Colonic mucosa (tissue), 4 donors: ENCODE data around the gene PRICKLE1. TPM values are rescaled to one million over a fixed set of nuclear protein-coding genes. Genes with fewer than 3 reads are reported as not detected.

Experiments
- DNase-seq: peaks from one replicate; pipeline ENCODE4 v3.0.0-alpha.2; 2020
- H3K27ac ChIP-seq: fragments of 200-600 bp; one replicate; pipeline ENCODE4 v1.8.0; 2021
- H3K27me3 ChIP-seq: fragments of 200-600 bp; one replicate; pipeline ENCODE4 v1.8.0; 2021
- H3K36me3 ChIP-seq: fragments of 200-600 bp; one replicate; pipeline ENCODE4 v1.8.0; 2021
- H3K4me1 ChIP-seq: fragments of 200-600 bp; one replicate; pipeline ENCODE4 v1.8.0; 2021; ENCODE audit warnings: mild to moderate bottlenecking
- H3K4me3 ChIP-seq: fragments of 200-600 bp; one replicate; pipeline ENCODE4 v1.8.0; 2021
- H3K9ac ChIP-seq, 2 donors: one replicate each; pipeline ENCODE4 v1.7.0; 2013; ENCODE audit warnings: control low read depth in 2 of 2, low read depth in 2 of 2, low read length in 2 of 2
- H3K9me3 ChIP-seq: fragments of 200-600 bp; one replicate; pipeline ENCODE4 v1.8.0; 2021
- CTCF ChIP-seq: fragments of 200-600 bp; IDR thresholded peaks from one replicate; pipeline ENCODE4 v1.8.0; 2022; ENCODE audit warnings: antibody characterized with exemption, mild to moderate bottlenecking
- intact Hi-C: fragments of 100-400 bp; cut with DNase I; formaldehyde crosslinking; loops from one replicate; pipeline ENCODE4 v1.14.1; 2022
- total RNA-seq, 2 donors: library from RNA; stranded (reverse); fragmentation: NEBNext Ultra II Directional in 1 of 2; extraction: Animal tissue kit (Norgen Biotek cat#: 25700) in 1 of 2; gene quantifications; one replicate each; pipeline ENCODE4 v1.2.1, GENCODE V29; 2021
- donor health status: healthy.
- donor health status: DM: no; HTN: no; CAD: no.
- donor health status: DM: no; HTN: no; CAD: no.

PRICKLE1 gene
- total RNA-seq, 2 donors from 2014 or later, result 1.1 to 2.9 TPM

GRCh38 chr12:42516573-42516972, 73.0 kb downstream of the PRICKLE1 start:
- intact Hi-C loops, result no loop called here
- H3K9ac ChIP-seq, result no peak overlapping the region

GRCh38 chr12:42511656-42512055, 77.9 kb downstream of the PRICKLE1 start:
- Histone ChIP-seq H3K4me3 (no peak overlapping the region), H3K27ac (no peak overlapping the region), H3K9ac (no peak overlapping the region), H3K9me3 (no peaks in the 10 kb centered on the region), H3K36me3 (no peaks in the 10 kb centered on the region), H3K27me3 (no peaks in the 10 kb centered on the region), H3K4me1 (no peaks in the 10 kb centered on the region)
- DNase-seq, result no peak
- intact Hi-C loops, result no loop called here
- no peak for TF ChIP-seq CTCF

More at GRCh38 chr12:42516573-42516972, 73.0 kb downstream of the PRICKLE1 start:
- no peak for TF ChIP-seq CTCF
- Histone ChIP-seq H3K27me3 (no peaks in the 10 kb centered on the region), H3K27ac (no peak overlapping the region), H3K36me3 (no peaks in the 10 kb centered on the region), H3K9me3 (no peaks in the 10 kb centered on the region), H3K4me3 (no peak overlapping the region), H3K4me1 (no peaks in the 10 kb centered on the region)
- no peak for DNase-seq

- intact Hi-C loops, result no loop called here
- TF ChIP-seq CTCF, result no peak
- no peak overlapping the region for H3K4me3 ChIP-seq
These were observed 78.7 kb downstream of the PRICKLE1 start for GRCh38 chr12:42510823-42511222.

GRCh38 chr12:42508913-42509460, 80.6 kb downstream of the PRICKLE1 start:
- DNase-seq, result no peak
- intact Hi-C loops, result no loop called here
- Histone ChIP-seq H3K36me3 (no peaks in the 10 kb centered on the region), H3K9ac (no peak overlapping the region), H3K27ac (no peak overlapping the region), H3K4me3 (no peak overlapping the region), H3K9me3 (no peaks in the 10 kb centered on the region), H3K4me1 (no peaks in the 10 kb centered on the region), H3K27me3 (no peaks in the 10 kb centered on the region)
- TF ChIP-seq CTCF, result no peak

More at GRCh38 chr12:42510823-42511222, 78.7 kb downstream of the PRICKLE1 start:
- DNase-seq, result no peak
- no peaks in the 10 kb centered on the region for H3K9me3 ChIP-seq
- no peaks in the 10 kb centered on the region for H3K36me3 ChIP-seq
- no peak overlapping the region for H3K27ac ChIP-seq
- H3K4me1 ChIP-seq, result no peaks in the 10 kb centered on the region
- no peaks in the 10 kb centered on the region for H3K27me3 ChIP-seq
- H3K9ac ChIP-seq, result no peak overlapping the region

- intact Hi-C loops, result no loop called here
- Histone ChIP-seq H3K9ac (no peak overlapping the region), H3K4me1 (no peaks in the 10 kb centered on the region), H3K27ac (no peak overlapping the region), H3K9me3 (no peaks in the 10 kb centered on the region), H3K27me3 (no peaks in the 10 kb centered on the region), H3K4me3 (no peak overlapping the region), H3K36me3 (no peaks in the 10 kb centered on the region)
- no peak for DNase-seq
- TF ChIP-seq CTCF, result no peak
These were observed 82.0 kb downstream of the PRICKLE1 start for GRCh38 chr12:42507565-42507964.
